HG02798 (cell line): ENCODE data around the gene SLC7A6OS.
"Not testable (repeated sequence)": the region's sequence is repeated elsewhere in the genome, so short reads cannot be mapped to it uniquely, and the experiment has no call there.

Experiments used
- ATAC-seq: cut with Tn5 transposase; IDR thresholded peaks from one replicate; pipeline ENCODE4 v1.9.1; 2021; ENCODE audit warnings: mild to moderate bottlenecking; ENCODE audit not compliant: unreplicated experiment, poor library complexity

Gene SLC7A6OS

DNA sequence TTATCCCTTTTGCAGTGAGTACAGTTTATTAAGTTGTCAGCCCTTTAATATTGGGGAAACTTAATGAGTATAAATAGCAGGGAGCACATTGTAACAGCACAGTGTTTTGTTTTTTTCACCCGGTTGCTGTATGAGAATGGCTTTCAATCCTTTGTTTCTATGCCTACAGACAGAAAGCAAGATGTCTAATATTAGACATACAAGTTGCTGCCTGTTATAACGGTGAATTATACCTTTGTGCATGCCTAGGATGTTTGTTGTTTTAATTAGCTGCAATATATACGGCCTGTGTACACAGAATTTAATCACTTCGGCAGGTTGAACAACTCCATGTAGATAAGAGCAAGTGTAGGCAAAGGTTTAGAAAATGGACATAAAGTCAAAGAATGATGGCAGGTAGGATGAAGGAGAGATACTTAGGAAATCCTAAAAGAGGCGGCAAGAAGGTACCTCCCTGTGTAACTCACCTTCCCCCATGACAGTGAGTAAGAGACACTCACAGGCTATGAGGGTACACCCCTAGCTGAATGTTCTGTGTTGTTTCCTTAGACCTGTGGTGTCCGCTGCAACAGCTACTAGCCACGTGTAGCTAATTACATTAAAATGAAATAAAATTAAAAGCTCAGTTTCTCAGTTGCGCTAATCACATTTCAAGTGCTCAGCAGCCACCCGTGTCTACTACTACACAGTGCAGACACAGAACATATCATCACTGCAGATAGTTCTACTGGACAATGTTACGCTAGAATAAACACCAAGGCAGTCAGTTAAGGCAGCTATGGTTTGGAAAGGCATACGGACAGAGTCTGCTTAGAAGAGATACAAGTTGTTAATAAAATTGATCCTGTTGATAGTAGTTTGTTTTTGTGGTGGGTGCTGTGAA is 10.9 kb downstream of the SLC7A6OS start:
- no peak for ATAC-seq

DNA sequence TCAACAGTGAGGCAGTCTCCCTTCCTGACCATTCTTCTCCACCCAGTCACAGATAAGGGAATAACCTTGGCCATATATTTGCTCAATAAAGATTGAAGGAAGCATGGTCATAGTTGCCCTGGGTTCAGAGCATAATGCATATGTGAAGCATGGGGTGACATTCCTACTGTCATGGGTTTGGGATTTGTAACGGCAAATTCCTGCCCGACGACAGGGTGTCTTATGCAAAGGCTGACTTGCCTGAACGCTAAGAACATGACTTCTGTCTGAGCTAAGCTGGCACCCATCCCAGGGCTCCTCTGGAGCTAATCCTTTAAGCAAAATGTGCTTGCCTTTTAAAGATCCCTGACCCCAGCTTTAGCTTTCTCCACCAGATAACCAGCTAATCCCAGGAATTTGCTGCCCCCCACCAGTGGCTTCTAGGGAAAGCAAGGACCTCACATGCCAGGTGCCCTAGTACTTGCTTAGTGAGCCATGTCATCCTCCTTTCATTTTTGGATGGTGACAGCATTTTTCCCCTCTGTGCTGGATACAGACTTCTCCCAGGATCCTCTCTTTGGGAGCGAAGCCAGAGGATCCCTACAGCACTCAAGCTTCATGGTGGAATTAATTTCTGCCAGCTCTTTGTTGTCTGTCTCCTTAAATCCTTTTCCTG is 11.7 kb downstream of the SLC7A6OS start:
- no peak for ATAC-seq

GRCh38 chr16:68298312-68298711 is 12.4 kb downstream of the SLC7A6OS start:
- no peak for ATAC-seq

DNA sequence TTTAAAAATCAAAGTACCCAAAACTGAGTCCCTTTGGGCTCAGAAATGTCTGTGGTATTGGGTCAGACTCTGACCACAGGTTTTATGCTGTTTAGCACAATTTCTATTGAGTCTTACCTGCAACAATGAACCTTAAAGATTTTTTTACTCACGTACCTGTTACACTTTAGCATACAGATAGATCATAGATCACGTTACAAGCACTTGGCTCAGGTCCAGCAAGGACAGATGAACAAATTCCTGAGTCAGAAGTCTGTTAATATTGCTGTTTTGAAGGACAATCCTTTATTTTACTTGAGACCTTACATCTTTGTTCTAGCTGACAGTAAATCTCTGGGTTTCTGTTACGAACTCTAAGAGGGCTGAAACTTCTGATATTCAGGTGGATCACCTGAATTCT is 12.8 kb downstream of the SLC7A6OS start:
- ATAC-seq = no peak

DNA sequence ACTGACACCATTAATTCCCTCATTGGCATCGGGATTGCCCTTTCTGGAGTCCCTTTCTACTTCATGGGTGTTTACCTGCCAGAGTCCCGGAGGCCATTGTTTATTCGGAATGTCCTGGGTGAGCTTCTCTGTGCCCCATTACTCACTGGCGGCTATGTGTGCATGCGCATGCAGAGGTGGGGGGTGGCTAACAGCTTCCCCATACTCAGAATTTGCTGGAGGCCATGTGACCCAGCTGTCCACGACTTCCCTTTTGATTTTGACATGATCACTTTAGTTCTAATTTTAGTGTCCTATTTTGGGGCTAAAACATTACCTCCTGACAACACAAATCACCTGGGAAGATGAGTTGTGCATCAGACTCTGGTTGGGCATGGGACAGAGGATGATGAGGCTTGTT is 14.1 kb downstream of the SLC7A6OS start:
- ATAC-seq = no peak

DNA sequence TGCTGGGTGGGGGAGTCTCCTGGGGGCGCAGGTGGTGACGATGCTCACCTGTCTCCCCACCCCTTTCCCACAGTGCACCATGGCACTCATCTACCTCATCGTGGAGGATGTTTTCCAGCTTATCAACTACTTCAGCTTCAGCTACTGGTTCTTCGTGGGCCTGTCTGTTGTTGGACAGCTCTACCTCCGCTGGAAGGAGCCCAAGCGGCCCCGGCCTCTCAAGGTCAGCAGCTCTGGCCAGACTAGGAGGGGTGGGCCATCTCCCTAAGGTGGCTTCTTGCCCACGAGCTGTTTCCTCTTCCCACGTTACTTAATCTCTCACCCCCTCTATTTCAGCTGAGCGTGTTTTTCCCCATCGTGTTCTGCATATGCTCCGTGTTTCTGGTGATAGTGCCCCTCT is 14.5 kb downstream of the SLC7A6OS start:
- ATAC-seq = no peak

DNA sequence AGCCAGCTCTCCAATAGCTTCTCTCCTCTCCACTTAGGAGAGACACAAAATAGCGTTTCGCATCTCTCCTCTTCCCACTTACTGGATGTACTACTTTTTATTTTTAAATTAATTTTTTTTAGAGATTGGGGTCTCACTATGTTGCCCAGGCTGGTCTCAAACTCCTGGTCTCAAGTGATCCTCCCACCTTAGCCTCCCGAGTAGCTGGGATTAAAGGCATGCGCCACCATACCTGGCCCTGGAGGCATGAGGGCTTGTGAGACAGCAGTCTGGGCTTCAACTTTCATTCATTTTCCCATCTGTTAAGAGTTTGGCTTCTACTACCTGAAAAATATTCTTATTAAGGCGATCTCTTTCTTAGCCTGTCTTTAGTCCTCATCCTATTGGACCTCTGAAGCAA is 18.3 kb downstream of the SLC7A6OS start:
- ATAC-seq = no peak

DNA sequence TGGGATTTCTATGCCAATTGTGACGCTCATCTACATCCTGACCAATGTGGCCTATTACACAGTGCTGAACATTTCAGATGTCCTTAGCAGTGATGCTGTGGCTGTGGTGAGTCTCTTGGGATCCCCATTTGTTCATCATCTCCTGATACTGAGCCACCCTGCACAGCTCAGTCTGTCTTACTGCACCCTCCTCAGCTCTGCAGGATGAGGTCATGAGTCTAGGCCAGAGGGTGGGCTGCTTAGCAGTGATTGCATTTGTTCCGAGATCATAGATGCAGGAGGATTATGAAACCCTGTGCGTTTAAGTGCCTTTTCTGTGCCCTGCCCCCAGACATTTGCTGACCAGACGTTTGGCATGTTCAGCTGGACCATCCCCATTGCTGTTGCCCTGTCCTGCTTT is 19.5 kb downstream of the SLC7A6OS start:
- ATAC-seq = no peak

- ATAC-seq = no peak
These were observed 20.3 kb downstream of the SLC7A6OS start for GRCh38 chr16:68290450-68290849.

DNA sequence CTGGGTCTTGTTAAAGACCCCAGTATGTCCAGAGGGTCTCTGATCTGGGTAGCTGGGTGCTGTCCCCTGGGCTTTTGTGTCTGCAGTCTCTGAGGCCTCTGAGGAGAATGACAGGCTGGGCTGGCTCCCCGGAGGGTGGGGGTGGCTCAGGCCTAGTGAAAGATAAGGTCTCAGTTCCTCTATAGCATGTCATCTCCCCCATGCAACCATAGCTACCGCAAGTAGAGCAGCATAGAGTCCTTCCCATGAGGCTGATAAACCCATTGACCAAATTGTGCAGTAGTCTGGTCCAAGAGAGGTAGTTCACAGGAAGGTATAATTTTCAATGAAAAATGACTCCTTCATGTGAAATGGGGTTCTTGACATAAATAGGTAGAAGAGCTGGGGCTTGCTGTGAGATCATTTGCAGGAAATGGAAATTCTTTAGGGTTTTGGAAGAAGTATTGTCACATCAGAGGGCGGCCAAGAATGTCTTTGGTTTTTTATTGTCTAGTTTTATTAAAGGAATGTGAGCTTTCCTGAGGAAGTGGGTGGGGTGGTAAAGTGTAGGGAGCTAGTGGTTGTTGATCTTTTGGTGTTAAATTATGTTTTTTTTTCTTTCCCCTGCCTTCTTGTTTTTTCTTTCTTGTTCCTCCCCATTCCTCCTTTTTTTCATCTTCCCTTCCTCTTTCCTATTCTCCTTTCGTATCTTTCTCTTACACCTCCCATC is 21.0 kb downstream of the SLC7A6OS start:
- peak; percentile 77 for ATAC-seq

GRCh38 chr16:68289202-68289601 is 21.5 kb downstream of the SLC7A6OS start:
- ATAC-seq = no peak

DNA sequence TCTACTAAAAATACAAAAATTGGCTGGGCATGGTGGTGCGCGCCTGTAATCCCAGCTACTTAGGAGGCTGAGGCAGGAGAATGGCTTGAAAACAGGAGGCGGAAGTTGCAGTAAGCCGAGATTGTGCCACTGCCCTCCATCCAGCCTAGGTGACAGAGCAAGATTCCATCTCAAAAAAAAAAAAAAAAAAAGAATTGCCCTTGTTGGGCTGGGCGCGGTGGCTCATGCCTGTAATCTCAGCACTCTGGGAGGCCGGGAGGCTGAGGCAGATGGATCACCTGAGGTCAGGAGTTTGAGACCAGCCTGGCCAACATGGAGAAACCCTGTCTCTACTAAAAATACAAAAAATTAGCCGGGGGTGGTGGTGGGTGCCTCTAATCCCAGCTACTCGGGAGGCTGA is 21.9 kb downstream of the SLC7A6OS start:
- not testable (repeated sequence) for ATAC-seq

DNA sequence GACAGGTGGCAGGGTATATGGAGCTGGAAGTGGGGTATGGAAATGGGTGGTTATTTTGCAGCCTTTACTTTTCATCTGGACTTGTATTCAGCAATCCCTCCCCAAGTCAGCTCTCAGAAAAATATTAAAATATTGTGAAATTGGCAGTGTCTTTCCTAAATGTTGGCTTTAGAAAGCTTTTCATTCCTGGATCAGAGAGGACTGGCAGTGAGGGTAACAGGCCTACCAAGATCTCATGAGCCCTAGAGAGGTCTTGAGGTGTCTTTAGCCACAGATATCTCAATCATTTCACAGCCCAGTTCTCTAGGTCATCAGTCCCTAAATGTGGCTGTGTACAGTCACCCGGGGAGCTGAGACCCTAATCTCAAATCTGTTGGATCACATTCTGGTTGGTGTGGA is 22.5 kb downstream of the SLC7A6OS start:
- no peak for ATAC-seq

- ATAC-seq = no peak
These were observed 23.2 kb downstream of the SLC7A6OS start for GRCh38 chr16:68287276-68288251.

GRCh38 chr16:68286153-68287074 is 24.3 kb downstream of the SLC7A6OS start:
- ATAC-seq = no peak

DNA sequence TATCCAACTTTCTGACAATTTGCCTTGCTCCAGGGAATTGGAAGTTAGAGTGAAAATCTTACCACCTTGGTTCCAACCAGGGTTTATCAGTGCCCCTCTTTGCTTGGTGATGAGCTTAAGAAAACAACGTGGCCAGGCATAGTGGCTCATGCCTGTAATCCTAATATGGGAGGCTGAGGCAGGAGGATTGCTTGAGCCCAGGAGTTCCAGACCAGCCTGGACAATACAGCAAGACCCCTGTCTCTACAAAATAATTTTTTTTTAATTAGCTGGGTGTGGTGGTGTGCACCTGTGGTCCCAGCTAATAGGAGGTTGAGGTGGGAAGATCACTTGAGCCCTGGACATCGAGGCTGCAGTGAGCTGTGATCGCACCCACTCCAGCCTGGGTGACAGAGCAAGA is 25.1 kb downstream of the SLC7A6OS start:
- ATAC-seq = no peak

DNA sequence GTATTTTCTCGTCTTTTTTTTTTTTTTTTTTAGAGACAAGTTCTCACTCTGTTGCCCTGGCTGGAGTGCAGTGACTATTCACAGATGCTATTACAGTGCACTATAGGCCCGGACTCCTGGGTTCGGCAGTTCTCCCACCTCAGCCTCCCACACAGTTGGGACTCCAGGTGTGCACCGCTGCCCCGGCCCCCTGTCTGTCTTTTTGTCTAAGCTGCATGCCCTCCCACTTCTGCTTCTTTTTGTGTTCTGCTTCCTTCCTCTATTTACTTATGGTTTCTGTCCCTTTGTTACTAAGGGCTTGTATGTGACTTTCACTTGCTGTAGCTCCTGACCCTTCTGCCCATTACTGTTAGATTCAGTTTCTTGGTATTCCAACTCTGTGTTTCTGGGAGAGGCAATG is 25.9 kb downstream of the SLC7A6OS start:
- ATAC-seq = peak; percentile 64

- ATAC-seq = peak; percentile 51
These were observed 26.7 kb downstream of the SLC7A6OS start for GRCh38 chr16:68283801-68284598.
